OCI-LY7 (cell line): ENCODE data around the gene DPYD. TPM values are rescaled to one million over a fixed set of nuclear protein-coding genes. Genes with fewer than 3 reads are reported as not detected.

Experiments
- BruUV-seq: library from RNA; stranded (reverse); fragments of 400-500 nt; replicated peaks from 2 replicates; lab custom pipeline; 2021; lab: Mats Ljungman, UMichigan
- CTCF ChIA-PET: fragments of 300-600 bp; sonication (Branson Sonifier 250); formaldehyde crosslinking; loops from one replicate; lab custom pipeline; 2022; ENCODE audit warnings: antibody characterized with exemption; ENCODE audit not compliant: unreplicated experiment; lab: Charles Lee
- POLR2A ChIA-PET: fragments of 300-600 bp; sonication (Branson Sonifier 250); formaldehyde crosslinking; loops from one replicate; lab custom pipeline; 2022; ENCODE audit warnings: antibody characterized with exemption; lab: Charles Lee
- DNase-seq: peaks from one replicate; pipeline ENCODE4 v3.0.0-alpha.2; 2015; ENCODE audit warnings: low spot score
- H2AFZ ChIP-seq: fragments of 200-600 bp; sonication (generic), shearing (Covaris generic); 2 replicates; pipeline ENCODE4 v1.6.1; 2014; ENCODE audit warnings: mild to moderate bottlenecking, antibody characterized with exemption, low read length, moderate library complexity
- H3K27ac ChIP-seq: fragments of 200-600 bp; sonication (generic); 2 replicates; pipeline ENCODE4 v1.5.1; 2014; ENCODE audit warnings: mixed run types, low read depth, mild to moderate bottlenecking, moderate library complexity, low read length, inconsistent platforms; ENCODE audit not compliant: poor library complexity, severe bottlenecking
- H3K36me3 ChIP-seq: fragments of 200-600 bp; sonication (generic); 2 replicates; pipeline ENCODE4 v1.6.1; 2014; ENCODE audit warnings: mild to moderate bottlenecking, antibody characterized with exemption, low read length, moderate library complexity, mixed read lengths; ENCODE audit not compliant: insufficient read depth
- H3K4me1 ChIP-seq: fragments of 200-600 bp; sonication (generic); 2 replicates; pipeline ENCODE4 v1.5.1; 2014; ENCODE audit warnings: mild to moderate bottlenecking, low read length; ENCODE audit not compliant: insufficient read depth, poor library complexity, severe bottlenecking
- H3K4me2 ChIP-seq: fragments of 200-600 bp; sonication (generic); 2 replicates; pipeline ENCODE4 v1.6.1; 2014; ENCODE audit warnings: mild to moderate bottlenecking, low read length
- H3K4me3 ChIP-seq: fragments of 200-600 bp; sonication (generic); 2 replicates; pipeline ENCODE4 v1.5.1; 2014; ENCODE audit warnings: mild to moderate bottlenecking, low read depth, low read length; ENCODE audit not compliant: poor library complexity, severe bottlenecking
- H3K79me2 ChIP-seq: fragments of 200-600 bp; sonication (generic); 2 replicates; pipeline ENCODE4 v1.6.1; 2016; ENCODE audit warnings: low read depth, mild to moderate bottlenecking, low read length, moderate library complexity, mixed read lengths; ENCODE audit not compliant: insufficient read depth
- H3K9me2 ChIP-seq: fragments of 200-600 bp; sonication (generic); 2 replicates; pipeline ENCODE4 v1.6.1; 2016; ENCODE audit warnings: mild to moderate bottlenecking, low read length, mixed read lengths; ENCODE audit not compliant: insufficient read depth
- H3K9me3 ChIP-seq: fragments of 200-600 bp; sonication (generic); 2 replicates; pipeline ENCODE4 v1.6.1; 2014; ENCODE audit warnings: mild to moderate bottlenecking, mixed run types, low read length, mixed read lengths
- H4K20me1 ChIP-seq: fragments of 200-600 bp; sonication (generic); 2 replicates; pipeline ENCODE4 v1.6.1; 2014; ENCODE audit warnings: mild to moderate bottlenecking, antibody characterized with exemption, low read length, moderate library complexity, mixed read lengths; ENCODE audit not compliant: insufficient read depth
- CTCF ChIP-seq: fragments of 200-600 bp; sonication (generic); conservative IDR thresholded peaks from 2 replicates; pipeline ENCODE4 v1.5.1; 2014; ENCODE audit warnings: mild to moderate bottlenecking, antibody characterized with exemption, low read length, moderate library complexity, mixed read lengths
- EZH2phosphoT487 ChIP-seq: fragments of 200-600 bp; sonication (generic); IDR thresholded peaks from 2 replicates; pipeline ENCODE4 v1.6.1; 2018; ENCODE audit warnings: low read depth, borderline replicate concordance, mild to moderate bottlenecking, mixed run types, antibody characterized with exemption, low read length, moderate library complexity, mixed read lengths
- intact Hi-C: fragments of 100-400 bp; cut with micrococcal nuclease; formaldehyde crosslinking; loops from one replicate; pipeline ENCODE4 v1.10.0; 2022; ENCODE audit not compliant: unreplicated experiment
- total RNA-seq, 2 experiments: library from RNA; depleted of rRNA in 1 of 2; stranded (reverse); fragments of >200 nt in 1 of 2; shearing (Covaris generic) in 1 of 2; gene quantifications; 2 replicates each; pipeline ENCODE4 v1.2.3, GENCODE V29; 2014 to 2022

Gene DPYD
- total RNA-seq, 2 experiments from 2014 or later, result 5.5 to 13.4 TPM

- TF ChIP-seq CTCF (no peak), EZH2phosphoT487 (no peak)
- intact Hi-C loops, result no loop called here
- Histone ChIP-seq H4K20me1 (no peaks in the 10 kb centered on the region), H2AFZ (no peak overlapping the region), H3K27ac (no peak overlapping the region), H3K9me2 (no peaks in the 10 kb centered on the region), H3K79me2 (no peaks in the 10 kb centered on the region), H3K4me3 (no peak overlapping the region), H3K9me3 (no peaks in the 10 kb centered on the region), H3K36me3 (no peaks in the 10 kb centered on the region), H3K4me2 (no peak overlapping the region), H3K4me1 (no peaks in the 10 kb centered on the region)
- no TSS peak for BruUV-seq
- POLR2A ChIA-PET, result interaction anchor here (0.6 kb wide), 1 partner anchor 65 kb away, joined by 3 read pairs; no protein-coding TSS in a partner anchor
- CTCF ChIA-PET, result no interaction called here
- no peak for DNase-seq
Observed at GRCh38 chr1:97599447-97599846, 321.4 kb downstream of the DPYD start.

GRCh38 chr1:97593192-97593591 is 327.6 kb downstream of the DPYD start:
- H3K9me2 ChIP-seq, result no peaks in the 10 kb centered on the region
- no peaks in the 10 kb centered on the region for H3K36me3 ChIP-seq
- no peaks in the 10 kb centered on the region for H3K4me1 ChIP-seq
- no TSS peak for BruUV-seq
- H3K79me2 ChIP-seq, result no peaks in the 10 kb centered on the region
- ChIA-PET POLR2A (no interaction called here), CTCF (no interaction called here)
- intact Hi-C loops, result no loop called here
- no peak overlapping the region for H3K4me2 ChIP-seq
- no peak overlapping the region for H2AFZ ChIP-seq
- TF ChIP-seq CTCF, result no peak
- TF ChIP-seq EZH2phosphoT487, result no peak
- no peak for DNase-seq
- no peaks in the 10 kb centered on the region for H3K9me3 ChIP-seq
- no peaks in the 10 kb centered on the region for H4K20me1 ChIP-seq
- no peak overlapping the region for H3K27ac ChIP-seq
- H3K4me3 ChIP-seq, result no peak overlapping the region

- DNase-seq, result no peak
- ChIA-PET POLR2A (interaction anchor here (0.6 kb wide), 1 partner anchor 22 kb away, joined by 5 read pairs; no protein-coding TSS in a partner anchor), CTCF (no interaction called here)
- BruUV-seq, result no TSS peak
- Histone ChIP-seq H2AFZ (no peak overlapping the region), H3K36me3 (no peaks in the 10 kb centered on the region), H3K79me2 (no peaks in the 10 kb centered on the region), H3K4me2 (no peak overlapping the region), H3K27ac (no peak overlapping the region), H3K4me3 (no peak overlapping the region), H4K20me1 (no peaks in the 10 kb centered on the region), H3K9me3 (no peaks in the 10 kb centered on the region), H3K4me1 (no peaks in the 10 kb centered on the region), H3K9me2 (no peaks in the 10 kb centered on the region)
- no peak for TF ChIP-seq EZH2phosphoT487
- TF ChIP-seq CTCF, result no peak
- intact Hi-C loops, result no loop called here
Observed at GRCh38 chr1:97588772-97589171, 332.1 kb downstream of the DPYD start.
